Stimulated activated naive B cell treated with anti-CD40 and anti-IgM and Interleukin-4, amounts not matched to agents 10 μg/mL and 1 μg/mL and 100 μg/mL, for 72 hours (primary cell): ENCODE data around the gene BATF3.
"Not testable (repeated sequence)": the region's sequence is repeated elsewhere in the genome, so short reads cannot be mapped to it uniquely, and the experiment has no call there.

Experiments
- ATAC-seq, 2 donors: fragments of 150-1000 bp; cut with Tn5 transposase; replicated peaks; 2 replicates each; pipeline ENCODE4 v1.10.0; 2021; ENCODE audit warnings: moderate library complexity in 1 of 2
- DNase-seq: peaks from one replicate; pipeline ENCODE4 v3.0.0; 2021
- H3K27ac Mint-ChIP-seq: one replicate; pipeline ENCODE4 v1.8.0; 2022; ENCODE audit warnings: mild to moderate bottlenecking, mixed read lengths
- H3K27me3 Mint-ChIP-seq, 2 donors: one replicate each; pipeline ENCODE4 v1.8.0; 2022; ENCODE audit warnings: mixed read lengths in 2 of 2
- H3K36me3 Mint-ChIP-seq, 2 donors: one replicate each; pipeline ENCODE4 v1.8.0; 2022; ENCODE audit warnings: mixed read lengths in 2 of 2, mild to moderate bottlenecking in 1 of 2
- H3K4me1 Mint-ChIP-seq, 2 donors: one replicate each; pipeline ENCODE4 v1.8.0; 2022; ENCODE audit warnings: mixed read lengths in 2 of 2, mild to moderate bottlenecking in 1 of 2
- H3K4me3 Mint-ChIP-seq, 2 donors: one replicate each; pipeline ENCODE4 v1.8.0; 2022; ENCODE audit warnings: mild to moderate bottlenecking in 2 of 2, mixed read lengths in 2 of 2, moderate library complexity in 1 of 2
- H3K9me3 Mint-ChIP-seq, 2 donors: one replicate each; pipeline ENCODE4 v1.8.0; 2022; ENCODE audit warnings: mixed read lengths in 2 of 2, mild to moderate bottlenecking in 1 of 2

Gene BATF3

GRCh38 chr1:212669102-212669501 is 30.5 kb downstream of the BATF3 start:
- ATAC-seq (peak; percentile 30 to 60), DNase-seq (peak; percentile 47)
- Mint-ChIP-seq H3K9me3 (no peaks in the 10 kb centered on the region), H3K27me3 (peaks cover 3 to 10% of the 10 kb centered on the region in 2 donors), H3K27ac (peak overlapping the region; percentile 74), H3K4me3 (peak overlapping the region; percentile 46 to 51), H3K4me1 (peaks cover 49 to 78% of the 10 kb centered on the region in 2 donors), H3K36me3 (peaks cover 0 to 2% of the 10 kb centered on the region in 2 donors)

GRCh38 chr1:212668477-212668876 is 31.2 kb downstream of the BATF3 start:
- Mint-ChIP-seq H3K27ac (peak overlapping the region; percentile 65), H3K36me3 (peaks cover 0 to 2% of the 10 kb centered on the region in 2 donors), H3K4me1 (peaks cover 46 to 78% of the 10 kb centered on the region in 2 donors), H3K9me3 (no peaks in the 10 kb centered on the region), H3K4me3 (peak overlapping the region in 1 of 2 donors; percentile 22), H3K27me3 (peaks cover 3 to 10% of the 10 kb centered on the region in 2 donors)
- ATAC-seq (no peak), DNase-seq (no peak)

- H3K4me3 Mint-ChIP-seq, result peak overlapping the region in 1 of 2 donors; percentile 5
- H3K27ac Mint-ChIP-seq, result peak overlapping the region; percentile 65
Measured at GRCh38 chr1:212667223-212668139, 32.2 kb downstream of the BATF3 start.

GRCh38 chr1:212666116-212666775 is 33.4 kb downstream of the BATF3 start:
- Mint-ChIP-seq H3K4me3 (peak overlapping the region; percentile 83 to 85), H3K4me1 (peaks cover 39 to 62% of the 10 kb centered on the region in 2 donors), H3K36me3 (peaks cover 0 to 2% of the 10 kb centered on the region in 2 donors), H3K9me3 (no peaks in the 10 kb centered on the region), H3K27me3 (peaks cover 4 to 12% of the 10 kb centered on the region in 2 donors), H3K27ac (no peak overlapping the region)
- DNase-seq (no peak), ATAC-seq (no peak)

More at GRCh38 chr1:212667223-212668139, 32.2 kb downstream of the BATF3 start:
- Mint-ChIP-seq H3K4me1 (peaks cover 46 to 72% of the 10 kb centered on the region in 2 donors), H3K9me3 (no peaks in the 10 kb centered on the region), H3K36me3 (peaks cover 0 to 2% of the 10 kb centered on the region in 2 donors), H3K27me3 (peaks cover 3 to 10% of the 10 kb centered on the region in 2 donors)
- ATAC-seq (no peak), DNase-seq (no peak)

GRCh38 chr1:212665241-212666115 is 34.2 kb downstream of the BATF3 start:
- Mint-ChIP-seq H3K9me3 (no peaks in the 10 kb centered on the region), H3K4me3 (peak overlapping the region; percentile 83 to 85), H3K27ac (peak overlapping the region; percentile 53), H3K36me3 (peaks cover 0 to 2% of the 10 kb centered on the region in 2 donors), H3K27me3 (peaks cover 6 to 16% of the 10 kb centered on the region in 2 donors), H3K4me1 (peaks cover 33 to 55% of the 10 kb centered on the region in 2 donors)
- DNase-seq, result peak; percentile 76
- ATAC-seq, result peak; percentile 90 to 93

- ATAC-seq, result no peak
- H3K9me3 Mint-ChIP-seq, result no peaks in the 10 kb centered on the region
- H3K27ac Mint-ChIP-seq, result no peak overlapping the region
- no peak for DNase-seq
- H3K4me3 Mint-ChIP-seq, result peak overlapping the region; percentile 34 to 85
- H3K4me1 Mint-ChIP-seq, result peaks cover 32 to 48% of the 10 kb centered on the region in 2 donors
- H3K36me3 Mint-ChIP-seq, result peaks cover 0 to 2% of the 10 kb centered on the region in 2 donors
- peaks cover 6 to 20% of the 10 kb centered on the region in 2 donors for H3K27me3 Mint-ChIP-seq
Measured at GRCh38 chr1:212664409-212665199, 35.0 kb downstream of the BATF3 start.

GRCh38 chr1:212658250-212658649 is 41.4 kb downstream of the BATF3 start:
- ATAC-seq, H3K4me3 Mint-ChIP-seq, H3K9me3 Mint-ChIP-seq, H3K27ac Mint-ChIP-seq, H3K4me1 Mint-ChIP-seq, H3K36me3 Mint-ChIP-seq, DNase-seq: not testable (repeated sequence)
- peaks cover 34 to 45% of the 10 kb centered on the region in 2 donors for H3K27me3 Mint-ChIP-seq

- Mint-ChIP-seq H3K4me1 (no peaks in the 10 kb centered on the region), H3K27me3 (peaks cover 34 to 45% of the 10 kb centered on the region in 2 donors), H3K27ac (no peak overlapping the region), H3K4me3 (no peak overlapping the region), H3K9me3 (no peaks in the 10 kb centered on the region), H3K36me3 (no peaks in the 10 kb centered on the region)
- no peak for DNase-seq
- no peak for ATAC-seq
Measured at GRCh38 chr1:212656730-212657129, 42.9 kb downstream of the BATF3 start.

GRCh38 chr1:212655668-212656440 is 43.8 kb downstream of the BATF3 start:
- H3K36me3 Mint-ChIP-seq, result no peaks in the 10 kb centered on the region
- H3K27ac Mint-ChIP-seq, result no peak overlapping the region
- DNase-seq (no peak), ATAC-seq (no peak)
- H3K4me1 Mint-ChIP-seq, result no peaks in the 10 kb centered on the region
- no peaks in the 10 kb centered on the region for H3K9me3 Mint-ChIP-seq
- peaks cover 29 to 40% of the 10 kb centered on the region in 2 donors for H3K27me3 Mint-ChIP-seq
- H3K4me3 Mint-ChIP-seq, result no peak overlapping the region

- Mint-ChIP-seq H3K27ac (no peak overlapping the region), H3K9me3 (no peaks in the 10 kb centered on the region), H3K4me3 (no peak overlapping the region), H3K27me3 (peaks cover 16 to 20% of the 10 kb centered on the region in 2 donors), H3K36me3 (no peaks in the 10 kb centered on the region), H3K4me1 (no peaks in the 10 kb centered on the region)
- no peak for DNase-seq
- ATAC-seq, result no peak
Measured at GRCh38 chr1:212652609-212653008, 47.0 kb downstream of the BATF3 start.

GRCh38 chr1:212651977-212652376 is 47.7 kb downstream of the BATF3 start:
- ATAC-seq, result no peak
- no peak overlapping the region for H3K4me3 Mint-ChIP-seq
- peaks cover 14 to 18% of the 10 kb centered on the region in 2 donors for H3K27me3 Mint-ChIP-seq
- H3K4me1 Mint-ChIP-seq, result no peaks in the 10 kb centered on the region
- DNase-seq, result no peak
- H3K9me3 Mint-ChIP-seq, result no peaks in the 10 kb centered on the region
- H3K36me3 Mint-ChIP-seq, result no peaks in the 10 kb centered on the region
- peak overlapping the region; percentile 42 for H3K27ac Mint-ChIP-seq

GRCh38 chr1:212651521-212651920 is 48.1 kb downstream of the BATF3 start:
- DNase-seq (no peak), ATAC-seq (no peak)
- no peaks in the 10 kb centered on the region for H3K9me3 Mint-ChIP-seq
- peaks cover 14 to 21% of the 10 kb centered on the region in 2 donors for H3K27me3 Mint-ChIP-seq
- peak overlapping the region; percentile 42 for H3K27ac Mint-ChIP-seq
- no peak overlapping the region for H3K4me3 Mint-ChIP-seq
- H3K36me3 Mint-ChIP-seq, result no peaks in the 10 kb centered on the region
- no peaks in the 10 kb centered on the region for H3K4me1 Mint-ChIP-seq
